Retinal pigment epithelial cell (primary cell): ENCODE data around the gene SEMA5A.

ENCODE experiments used
- DNase-seq: peaks from one replicate; pipeline ENCODE4 v3.0.0-alpha.2; 2010; ENCODE audit warnings: low read depth
- H3K4me3 ChIP-seq: 2 replicates; pipeline ENCODE4 v1.5.1; 2011; ENCODE audit warnings: mild to moderate bottlenecking, low read length, control low read depth, moderate library complexity
- CTCF ChIP-seq: conservative IDR thresholded peaks from 2 replicates; pipeline ENCODE4 v1.5.1; 2011; ENCODE audit warnings: low read depth, low read length, control low read depth, inconsistent platforms

Gene SEMA5A

GRCh38 chr5:9573796-9574195 is 27.9 kb upstream of the SEMA5A start:
- DNase-seq: no peak
- no peak for TF ChIP-seq CTCF
- no peak overlapping the region for H3K4me3 ChIP-seq

GRCh38 chr5:9572246-9572645 is 26.4 kb upstream of the SEMA5A start:
- no peak for TF ChIP-seq CTCF
- H3K4me3 ChIP-seq: no peak overlapping the region
- DNase-seq: no peak

- no peak for DNase-seq
- no peak overlapping the region for H3K4me3 ChIP-seq
- TF ChIP-seq CTCF: no peak
These were observed 25.0 kb upstream of the SEMA5A start for GRCh38 chr5:9570876-9571275.

GRCh38 chr5:9567039-9567438 is 21.2 kb upstream of the SEMA5A start:
- no peak for DNase-seq
- no peak overlapping the region for H3K4me3 ChIP-seq
- no peak for TF ChIP-seq CTCF

- TF ChIP-seq CTCF: no peak
- DNase-seq: no peak
- no peak overlapping the region for H3K4me3 ChIP-seq
These were observed 18.9 kb upstream of the SEMA5A start for GRCh38 chr5:9564752-9565151.

- no peak for TF ChIP-seq CTCF
- H3K4me3 ChIP-seq: no peak overlapping the region
- no peak for DNase-seq
These were observed 16.3 kb upstream of the SEMA5A start for GRCh38 chr5:9562141-9562540.

GRCh38 chr5:9559965-9560364 is 14.1 kb upstream of the SEMA5A start:
- H3K4me3 ChIP-seq: no peak overlapping the region
- TF ChIP-seq CTCF: no peak
- no peak for DNase-seq
